ENCODE results near the gene CLEC19A.

CLEC19A gene

DNA sequence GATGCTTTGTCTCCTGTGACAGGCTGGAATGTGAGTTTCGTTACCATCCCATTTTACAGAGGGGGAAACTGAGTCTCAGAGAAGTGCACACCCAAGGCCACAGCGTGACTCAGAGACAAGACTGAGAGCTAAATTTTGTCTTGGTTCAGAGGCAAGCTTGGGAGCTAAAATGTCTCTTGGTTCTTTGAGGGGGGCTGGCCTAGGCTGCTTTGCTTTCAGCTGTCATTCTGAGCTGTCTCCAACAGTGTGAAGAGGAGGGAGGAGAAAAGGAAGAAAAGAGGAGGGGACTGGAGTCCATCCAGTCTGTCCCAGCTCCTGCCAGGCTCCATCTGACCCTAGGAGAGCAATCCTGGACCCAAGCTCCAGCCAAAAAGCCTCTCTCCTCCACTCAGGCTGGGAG is at the start of gene CLEC19A:
Gene CLEC19A, plus strand, starts transcription at position 301 of the 400 bp plus-strand sequence. CDS start 121 bp downstream, outside the sequence.
- DNase-seq (ENCODE audit: low spot score) = no peak

DNA sequence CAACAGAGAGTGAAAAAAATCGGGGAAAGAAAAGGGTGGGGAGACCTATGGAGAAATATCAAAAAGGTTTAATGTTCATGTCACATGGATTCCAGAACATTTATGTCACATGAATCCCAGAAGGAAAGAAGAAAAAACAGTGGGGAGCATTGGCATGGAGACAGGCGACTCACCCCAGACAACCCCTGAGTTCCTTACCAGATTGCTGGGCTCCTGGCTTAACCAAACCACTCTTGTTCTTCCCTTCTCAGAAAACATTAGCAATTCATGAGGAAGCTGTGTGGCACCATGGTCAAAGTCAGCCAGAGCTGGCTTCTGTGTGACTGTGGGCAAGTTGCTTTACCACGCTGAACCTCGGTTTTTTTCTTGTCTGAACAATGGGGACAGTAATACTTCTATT is 49.6 kb upstream of the CLEC19A start:
- no peak for DNase-seq (ENCODE audit: low spot score)

DNA sequence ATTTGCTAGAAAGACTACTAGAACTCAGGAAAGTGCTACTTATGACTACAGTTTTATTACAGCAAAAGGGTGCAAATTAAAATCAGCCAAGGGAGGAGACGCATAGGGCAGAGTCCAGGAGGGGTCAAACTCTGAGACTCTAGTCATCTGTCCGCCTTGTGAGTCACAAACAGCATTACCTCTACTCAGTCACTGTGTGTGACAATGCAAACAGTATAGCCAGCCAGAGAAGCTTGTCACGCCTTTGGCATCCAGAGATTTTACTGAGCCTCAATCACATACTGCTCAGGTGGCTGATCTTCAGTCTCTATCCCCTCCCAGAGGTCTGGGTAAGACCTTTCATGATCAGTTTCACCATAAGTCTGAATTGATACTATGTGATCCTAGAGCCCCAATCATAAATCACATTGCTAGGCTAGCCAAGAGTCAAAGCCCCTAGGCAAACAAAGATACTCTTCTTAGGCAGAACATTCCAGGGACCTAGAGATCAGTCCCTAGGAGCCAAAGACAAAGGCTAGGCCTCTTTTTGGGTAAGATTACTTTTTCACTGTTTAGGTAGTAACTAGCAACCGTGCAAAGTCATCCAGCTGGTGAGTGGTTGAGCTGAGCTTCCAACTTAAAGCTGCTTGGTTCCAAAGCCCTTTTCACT is 48.8 kb upstream of the CLEC19A start:
- no peak for DNase-seq (ENCODE audit: low spot score)

DNA sequence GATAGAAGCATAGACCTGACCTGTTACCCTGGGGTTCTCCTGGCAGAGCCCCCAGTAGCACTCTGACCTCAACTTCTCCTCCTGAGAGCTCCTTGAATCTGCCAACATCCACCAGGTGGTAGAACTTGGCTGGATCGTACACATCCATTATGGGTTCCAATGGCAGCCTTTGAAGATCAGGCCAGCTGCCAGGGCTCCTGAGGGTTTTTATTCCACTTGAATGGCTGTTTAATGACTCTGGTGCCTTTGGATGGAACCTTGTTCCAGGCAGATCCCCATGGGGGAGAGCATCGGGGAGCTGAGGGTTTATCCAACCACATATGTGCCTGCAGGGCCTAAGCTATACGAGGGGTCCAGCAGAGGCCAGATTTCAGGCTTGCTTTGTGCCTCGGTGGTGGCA is 47.1 kb upstream of the CLEC19A start:
- DNase-seq (ENCODE audit: low spot score) = no peak

DNA sequence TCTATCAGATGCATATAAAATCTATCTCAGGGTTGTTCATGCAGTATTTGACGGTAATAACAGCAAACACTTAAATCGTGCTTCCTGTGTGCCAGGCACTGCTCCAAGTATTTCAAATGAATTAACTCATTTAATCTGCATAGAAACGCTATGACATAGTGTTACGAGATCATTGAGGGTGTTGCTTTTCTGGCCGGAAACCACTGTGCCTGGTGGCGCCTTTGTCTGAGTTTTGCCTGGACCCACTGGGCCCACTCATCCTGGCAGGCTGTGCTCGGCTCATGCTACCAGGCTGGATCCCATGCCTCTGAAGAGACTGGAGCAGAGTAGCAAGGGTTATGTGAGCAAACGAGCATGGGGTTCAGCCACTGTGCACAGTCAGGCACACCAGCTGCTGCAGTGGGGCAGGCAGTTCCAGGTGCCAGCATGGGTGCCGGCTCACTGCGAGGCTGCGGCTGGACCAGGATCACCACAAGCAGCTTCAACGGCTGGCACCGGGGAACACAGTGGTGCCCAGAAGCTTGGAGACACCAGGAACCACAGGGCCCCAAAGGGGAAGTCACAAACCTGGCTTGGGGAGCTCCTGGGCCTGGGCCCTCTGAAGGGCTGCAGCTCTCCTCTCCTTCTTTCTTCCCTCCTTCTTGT is 45.9 kb upstream of the CLEC19A start:
- no peak for DNase-seq (ENCODE audit: low spot score)

GRCh38 chr16:19240494-19240893 is 45.0 kb upstream of the CLEC19A start:
- DNase-seq (ENCODE audit: low spot score) = no peak

DNA sequence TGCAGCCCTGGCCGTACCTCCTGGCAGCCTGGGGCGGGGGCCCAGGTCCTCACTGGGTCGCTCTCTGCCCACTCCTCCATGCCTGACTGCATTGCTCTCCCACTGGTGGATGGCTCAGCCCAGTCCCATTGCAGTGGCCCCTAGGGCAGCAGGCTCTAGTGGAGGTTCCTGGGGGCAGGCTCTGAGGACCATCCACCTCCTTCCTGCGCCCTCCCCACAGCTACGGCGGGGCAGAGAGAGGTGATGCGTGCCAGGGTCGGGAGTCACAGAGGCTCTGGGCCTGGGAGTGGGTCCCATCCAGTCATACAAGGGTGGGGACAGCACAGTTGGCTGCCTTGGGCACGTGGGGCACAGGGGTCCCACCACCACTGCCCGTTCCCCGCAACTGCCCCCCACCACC is 44.0 kb upstream of the CLEC19A start:
- DNase-seq (ENCODE audit: low spot score) = no peak

GRCh38 chr16:19242186-19242585 is 43.3 kb upstream of the CLEC19A start:
- no peak for DNase-seq (ENCODE audit: low spot score)

DNA sequence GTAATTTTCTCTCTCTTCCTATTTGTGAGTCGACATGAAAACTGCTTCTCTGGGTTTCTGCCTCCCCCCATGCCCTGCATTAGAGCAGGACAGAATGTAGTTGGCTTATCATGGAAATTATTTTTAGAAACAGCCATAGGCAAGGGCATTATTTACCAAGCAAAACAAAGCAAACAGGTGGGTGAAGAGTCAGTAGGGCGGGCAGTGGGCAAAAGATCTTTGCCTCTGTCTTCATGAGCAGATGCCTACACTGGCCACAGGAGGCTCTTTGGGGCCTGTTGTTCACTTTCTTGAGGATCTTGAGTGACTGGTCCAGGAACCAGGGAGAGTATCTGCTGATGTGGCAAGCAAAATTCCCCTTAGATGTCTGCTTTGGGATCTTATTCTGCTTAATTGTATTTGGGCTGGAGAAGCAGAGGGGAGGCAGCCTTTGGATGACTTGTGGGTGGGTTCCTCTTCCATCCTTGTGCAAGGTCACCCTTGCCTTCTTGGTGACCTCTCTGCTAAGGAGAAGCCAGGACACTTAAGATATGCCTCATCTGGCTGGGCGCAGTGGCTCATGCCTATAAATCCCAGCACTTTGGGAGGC is 42.5 kb upstream of the CLEC19A start:
- DNase-seq (ENCODE audit: low spot score) = no peak

DNA sequence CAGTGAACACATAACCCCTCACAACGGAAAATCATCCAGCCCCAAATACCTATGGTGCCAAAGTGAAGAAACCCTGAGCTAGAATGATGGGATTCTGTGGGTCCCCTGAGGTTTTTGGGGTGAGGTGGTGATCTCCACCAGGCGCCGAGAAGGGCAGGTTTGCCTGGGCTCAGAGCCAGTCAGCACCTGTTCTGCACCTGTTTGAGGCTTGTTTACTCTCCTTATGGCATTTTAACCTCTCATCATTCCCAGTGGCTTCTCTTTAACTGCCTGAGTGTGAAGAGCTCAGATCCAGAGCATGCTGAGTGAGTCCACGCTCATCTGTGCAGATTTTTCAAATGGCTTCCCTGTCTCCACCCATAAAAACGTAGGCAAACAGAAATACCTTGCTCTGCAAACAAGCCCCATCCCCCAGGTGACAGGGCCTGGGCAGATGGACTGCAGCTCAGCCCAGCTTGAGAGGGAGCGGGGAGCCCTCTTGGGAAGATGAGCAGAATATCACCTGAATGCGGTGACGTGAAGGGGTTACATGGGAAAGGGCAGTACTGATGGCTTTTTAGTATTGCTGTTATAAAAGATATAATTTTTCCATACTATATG is 40.1 kb upstream of the CLEC19A start:
- no peak for DNase-seq (ENCODE audit: low spot score)

DNA sequence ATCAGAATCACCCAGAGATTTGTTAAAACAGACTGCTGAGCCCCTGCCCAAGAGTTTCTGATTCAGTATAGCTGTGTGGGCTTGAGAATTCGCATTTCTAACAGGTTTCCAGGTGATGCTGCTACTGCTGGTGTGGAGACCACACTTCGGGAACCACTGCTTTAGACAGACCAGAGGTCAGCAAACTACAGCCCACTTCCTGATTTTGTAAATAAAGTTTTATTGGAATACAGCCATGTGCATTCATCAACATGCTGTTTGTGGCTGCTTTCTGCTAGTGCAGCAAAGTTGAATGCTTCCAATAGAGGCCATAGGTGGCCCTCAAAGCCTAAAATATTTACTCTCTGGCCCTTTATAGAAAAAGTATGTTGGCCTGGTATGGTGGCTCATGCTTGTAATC is 32.6 kb upstream of the CLEC19A start:
- no peak for DNase-seq (ENCODE audit: low spot score)

DNA sequence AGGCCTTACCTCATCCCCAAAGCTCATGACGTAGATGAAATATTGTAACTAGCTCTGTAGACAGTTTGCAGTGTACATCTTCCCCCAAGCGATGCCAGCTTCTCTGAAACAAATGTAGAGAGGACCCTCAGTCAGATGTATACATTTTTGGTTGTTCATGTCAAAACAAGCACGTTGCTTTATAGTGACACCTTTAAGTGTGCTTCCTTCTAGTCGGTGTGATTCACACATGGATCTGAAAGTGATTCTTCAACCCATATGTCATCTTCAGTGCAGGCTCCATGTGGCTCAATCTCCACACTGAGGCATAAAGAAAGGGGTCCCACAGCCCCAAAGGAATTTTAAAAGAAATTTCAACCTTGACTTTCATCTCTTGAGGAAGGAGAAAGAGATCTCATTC is 30.9 kb upstream of the CLEC19A start:
- DNase-seq (ENCODE audit: low spot score) = no peak

DNA sequence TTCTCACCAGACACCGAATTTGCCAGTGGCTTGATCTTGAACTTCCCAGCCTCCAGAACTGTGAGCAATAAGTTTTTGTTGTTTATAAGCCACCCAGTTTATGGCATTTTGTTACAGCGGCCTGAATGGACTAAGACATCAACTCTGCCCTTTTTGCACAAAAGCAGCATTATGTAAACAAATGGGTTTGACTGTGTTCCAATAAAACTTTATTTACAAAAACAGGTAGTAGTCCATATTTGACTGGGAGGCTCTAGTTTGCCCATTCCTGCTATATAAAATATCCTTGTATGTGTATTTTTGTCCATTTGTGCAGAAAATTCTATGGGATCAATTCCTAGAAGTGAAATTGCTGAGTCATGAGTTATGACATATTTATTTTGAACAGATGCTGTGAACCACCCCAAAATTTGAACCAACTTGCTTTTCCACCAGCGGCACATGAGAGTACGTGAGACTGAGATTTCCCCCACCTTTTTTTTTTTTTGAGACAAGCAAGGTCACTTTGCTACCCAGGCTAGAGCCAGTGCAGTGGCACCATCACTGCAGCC is 21.3 kb upstream of the CLEC19A start:
- DNase-seq (ENCODE audit: low spot score) = no peak

DNA sequence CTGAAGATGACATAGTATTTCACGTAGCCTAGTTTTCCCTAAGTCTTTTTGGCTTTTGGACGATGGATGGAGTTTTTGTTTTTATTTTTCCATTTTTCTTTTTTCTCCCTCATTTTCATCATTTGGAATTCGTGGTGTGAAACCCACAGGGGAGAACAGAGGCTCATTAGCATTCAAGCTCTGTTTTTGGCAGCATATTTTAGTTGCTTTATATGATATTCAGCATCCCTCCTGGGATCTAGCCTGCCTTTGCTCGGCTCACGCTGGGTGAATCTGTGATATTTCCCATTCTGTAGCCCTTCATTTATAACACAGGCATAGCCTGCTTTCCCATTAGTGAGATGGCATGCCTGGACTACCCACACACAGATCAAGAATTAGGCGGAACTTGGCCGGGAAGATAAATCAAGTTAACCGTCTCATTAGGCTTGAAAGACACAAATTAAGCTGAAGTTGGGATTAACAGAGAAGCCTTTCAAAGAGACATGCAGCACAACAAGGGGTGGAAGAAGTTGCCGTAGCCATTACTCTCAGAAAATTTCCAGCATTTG is 20.1 kb upstream of the CLEC19A start:
- no peak for DNase-seq (ENCODE audit: low spot score)

GRCh38 chr16:19266774-19267173 is 18.8 kb upstream of the CLEC19A start:
- DNase-seq (ENCODE audit: low spot score) = no peak

DNA sequence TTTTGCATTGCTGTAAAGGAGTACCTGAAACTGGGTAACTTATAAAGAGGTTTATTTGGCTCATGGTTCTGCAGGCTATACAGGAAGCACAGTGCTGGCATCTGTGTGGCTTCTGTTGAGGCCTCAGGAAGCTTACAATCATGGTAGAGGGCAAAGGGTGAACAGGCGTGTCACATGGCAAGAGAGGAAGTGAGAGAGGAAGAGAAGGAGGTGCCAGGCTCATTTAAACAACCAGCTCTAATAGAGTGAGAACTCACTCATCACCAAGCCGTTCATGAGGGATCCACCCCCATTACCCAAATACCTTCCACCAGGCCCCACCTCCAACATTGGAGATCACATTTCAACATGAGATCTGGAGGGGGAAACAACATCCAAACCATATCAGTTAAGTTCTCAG is 16.4 kb upstream of the CLEC19A start:
- DNase-seq (ENCODE audit: low spot score) = no peak

GRCh38 chr16:19274165-19274797 is 11.2 kb upstream of the CLEC19A start:
- no peak for DNase-seq (ENCODE audit: low spot score)

DNA sequence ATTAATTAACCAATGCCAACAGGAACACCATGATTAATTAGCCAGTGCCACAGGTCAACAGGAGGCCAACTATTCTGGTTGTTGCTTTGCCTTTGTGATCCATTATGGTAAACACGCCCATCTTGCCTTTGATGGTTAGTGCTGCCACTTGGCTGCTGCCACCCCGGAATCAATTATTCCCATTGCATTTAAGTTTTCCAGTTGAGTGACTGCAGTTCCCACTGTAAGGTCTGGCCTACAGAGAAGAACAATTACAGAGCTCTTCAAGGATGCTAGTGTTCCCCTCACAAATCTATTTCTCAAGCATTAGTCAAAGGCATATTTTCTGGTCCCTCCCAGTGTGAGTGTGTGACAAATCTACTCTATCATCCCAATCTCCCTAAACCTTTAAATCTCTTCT is 7.1 kb upstream of the CLEC19A start:
- DNase-seq (ENCODE audit: low spot score) = no peak

GRCh38 chr16:19281246-19281645 is 4.3 kb upstream of the CLEC19A start:
- DNase-seq (ENCODE audit: low spot score) = no peak

GRCh38 chr16:19282101-19282500 is 3.4 kb upstream of the CLEC19A start:
- no peak for DNase-seq (ENCODE audit: low spot score)

GRCh38 chr16:19283637-19284036 is 1.9 kb upstream of the CLEC19A start:
- DNase-seq (ENCODE audit: low spot score) = no peak

- no peak for DNase-seq (ENCODE audit: low spot score)
Observed at GRCh38 chr16:19284207-19284606, 1.3 kb upstream of the CLEC19A start.
